ENCODE results near the gene EFS. TPM values are rescaled to one million over a fixed set of nuclear protein-coding genes. Genes with fewer than 3 reads are reported as not detected.
A peak's percentile ranks its signal among the peaks of the same experiment; 100 is the strongest.

The EFS gene
- total RNA-seq, 1 donor from 2014 or later, result 32.4 TPM

GRCh38 chr14:23382731-23383440 is 17.9 kb upstream of the EFS start:
- Histone ChIP-seq H3K27ac (no peak overlapping the region), H3K36me3 (no peaks in the 10 kb centered on the region), H3K27me3 (no peaks in the 10 kb centered on the region), H3K4me3 (no peak overlapping the region), H3K4me1 (no peaks in the 10 kb centered on the region), H3K9me3 (no peaks in the 10 kb centered on the region)
- intact Hi-C loops (cut with DNase I), result no loop called here
- no peak for DNase-seq (ENCODE audit: extremely low spot score in 2 of 2)
- TF ChIP-seq POLR2A (IDR thresholded peaks at IDR 0.05) (no peak), POLR2AphosphoS5 (IDR thresholded peaks at IDR 0.05; ENCODE audit: insufficient read depth in 1 of 2, low read depth in 1 of 2) (no peak)
- TF ChIP-seq, protein P1, sequence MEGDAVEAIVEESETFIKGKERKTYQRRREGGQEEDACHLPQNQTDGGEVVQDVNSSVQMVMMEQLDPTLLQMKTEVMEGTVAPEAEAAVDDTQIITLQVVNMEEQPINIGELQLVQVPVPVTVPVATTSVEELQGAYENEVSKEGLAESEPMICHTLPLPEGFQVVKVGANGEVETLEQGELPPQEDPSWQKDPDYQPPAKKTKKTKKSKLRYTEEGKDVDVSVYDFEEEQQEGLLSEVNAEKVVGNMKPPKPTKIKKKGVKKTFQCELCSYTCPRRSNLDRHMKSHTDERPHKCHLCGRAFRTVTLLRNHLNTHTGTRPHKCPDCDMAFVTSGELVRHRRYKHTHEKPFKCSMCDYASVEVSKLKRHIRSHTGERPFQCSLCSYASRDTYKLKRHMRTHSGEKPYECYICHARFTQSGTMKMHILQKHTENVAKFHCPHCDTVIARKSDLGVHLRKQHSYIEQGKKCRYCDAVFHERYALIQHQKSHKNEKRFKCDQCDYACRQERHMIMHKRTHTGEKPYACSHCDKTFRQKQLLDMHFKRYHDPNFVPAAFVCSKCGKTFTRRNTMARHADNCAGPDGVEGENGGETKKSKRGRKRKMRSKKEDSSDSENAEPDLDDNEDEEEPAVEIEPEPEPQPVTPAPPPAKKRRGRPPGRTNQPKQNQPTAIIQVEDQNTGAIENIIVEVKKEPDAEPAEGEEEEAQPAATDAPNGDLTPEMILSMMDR (IDR thresholded peaks at IDR 0.05), result no peak

GRCh38 chr14:23382276-23382675 is 17.3 kb upstream of the EFS start:
- H3K9me3 ChIP-seq, result no peaks in the 10 kb centered on the region
- no peaks in the 10 kb centered on the region for H3K4me1 ChIP-seq
- TF ChIP-seq POLR2AphosphoS5 (IDR thresholded peaks at IDR 0.05; ENCODE audit: insufficient read depth in 1 of 2, low read depth in 1 of 2) (no peak), POLR2A (IDR thresholded peaks at IDR 0.05) (no peak)
- TF ChIP-seq, protein P1 (IDR thresholded peaks at IDR 0.05), result no peak
- no peak overlapping the region for H3K4me3 ChIP-seq
- no peak for DNase-seq (ENCODE audit: extremely low spot score in 2 of 2)
- no peak overlapping the region for H3K27ac ChIP-seq
- intact Hi-C loops (cut with DNase I), result no loop called here
- no peaks in the 10 kb centered on the region for H3K36me3 ChIP-seq
- no peaks in the 10 kb centered on the region for H3K27me3 ChIP-seq

DNA sequence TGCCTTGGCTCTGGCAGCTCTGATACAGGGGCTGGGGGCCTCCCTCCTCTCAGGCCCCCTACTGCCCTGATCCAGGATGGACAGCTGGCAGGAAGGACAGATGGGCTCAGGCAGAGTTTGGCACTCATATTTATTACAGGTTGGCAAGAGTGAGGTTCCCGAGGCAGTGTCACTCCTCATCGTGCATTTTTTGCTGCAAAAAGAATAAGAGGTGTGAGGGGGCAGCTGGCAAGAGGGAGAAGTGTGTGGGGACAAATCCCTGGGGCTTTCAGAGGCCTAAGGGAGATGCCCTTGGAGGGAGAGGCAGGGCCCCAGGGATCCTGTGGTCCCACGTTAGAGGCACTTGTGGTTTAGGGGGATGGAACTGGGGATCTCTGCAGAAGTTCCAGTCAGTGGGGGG is 16.9 kb upstream of the EFS start:
- intact Hi-C loops (cut with DNase I), result no loop called here
- H3K27ac ChIP-seq, result no peak overlapping the region
- H3K27me3 ChIP-seq, result no peaks in the 10 kb centered on the region
- DNase-seq (ENCODE audit: extremely low spot score in 2 of 2), result no peak
- TF ChIP-seq POLR2A (IDR thresholded peaks at IDR 0.05), result no peak
- H3K4me1 ChIP-seq, result no peaks in the 10 kb centered on the region
- H3K9me3 ChIP-seq, result no peaks in the 10 kb centered on the region
- H3K36me3 ChIP-seq, result no peaks in the 10 kb centered on the region
- H3K4me3 ChIP-seq, result no peak overlapping the region

- intact Hi-C loops (cut with DNase I), result no loop called here
- DNase-seq (ENCODE audit: extremely low spot score in 2 of 2), result no peak
- Histone ChIP-seq H3K9me3 (no peaks in the 10 kb centered on the region), H3K4me1 (no peaks in the 10 kb centered on the region), H3K36me3 (no peaks in the 10 kb centered on the region), H3K4me3 (no peak overlapping the region), H3K27me3 (no peaks in the 10 kb centered on the region), H3K27ac (no peak overlapping the region)
- no peak for TF ChIP-seq POLR2AphosphoS5 (IDR thresholded peaks at IDR 0.05; ENCODE audit: insufficient read depth in 1 of 2, low read depth in 1 of 2)
- TF ChIP-seq, protein P1 (IDR thresholded peaks at IDR 0.05), result no peak
- TF ChIP-seq POLR2A (IDR thresholded peaks at IDR 0.05), result no peak
Observed at GRCh38 chr14:23380976-23381375, 16.0 kb upstream of the EFS start.

- H3K9me3 ChIP-seq, result no peaks in the 10 kb centered on the region
- no peaks in the 10 kb centered on the region for H3K36me3 ChIP-seq
- intact Hi-C loops (cut with DNase I), result no loop called here
- no peak for DNase-seq (ENCODE audit: extremely low spot score in 2 of 2)
- no peaks in the 10 kb centered on the region for H3K4me1 ChIP-seq
- TF ChIP-seq POLR2A (IDR thresholded peaks at IDR 0.05) (no peak), POLR2AphosphoS5 (IDR thresholded peaks at IDR 0.05; ENCODE audit: insufficient read depth in 1 of 2, low read depth in 1 of 2) (peak in 1 of 2 donors; percentile 0)
- TF ChIP-seq, protein P1 (IDR thresholded peaks at IDR 0.05), result no peak
- H3K27ac ChIP-seq, result no peak overlapping the region
- no peak overlapping the region for H3K4me3 ChIP-seq
- H3K27me3 ChIP-seq, result no peaks in the 10 kb centered on the region
Observed at GRCh38 chr14:23380197-23380914, 15.4 kb upstream of the EFS start.

All from vagina (tissue), 2 donors.